Osteoblast (primary cell): ENCODE data around the gene BGN. TPM values are rescaled to one million over a fixed set of nuclear protein-coding genes. Genes with fewer than 3 reads are reported as not detected.

Experiments
- DNase-seq: peaks from one replicate; pipeline ENCODE4 v3.0.0; 2011; ENCODE audit warnings: low spot score, mixed read lengths; ENCODE audit not compliant: insufficient read length; ENCODE audit errors: missing footprints
- H2AFZ ChIP-seq: 2 replicates; pipeline ENCODE4 v1.6.0; 2011; ENCODE audit warnings: mild to moderate bottlenecking, low read length
- H3K27ac ChIP-seq: 2 replicates; pipeline ENCODE4 v1.5.1; 2011; ENCODE audit warnings: mild to moderate bottlenecking, low read depth, low read length, moderate library complexity
- H3K27me3 ChIP-seq: 2 replicates; pipeline ENCODE4 v1.6.0; 2012; ENCODE audit warnings: mild to moderate bottlenecking, control low read depth, inconsistent platforms, low read length, moderate library complexity; ENCODE audit not compliant: insufficient read depth
- H3K36me3 ChIP-seq: 2 replicates; pipeline ENCODE4 v1.5.1; 2011; ENCODE audit warnings: mild to moderate bottlenecking, low read length, control low read depth, moderate library complexity; ENCODE audit not compliant: insufficient read depth
- H3K4me1 ChIP-seq: 2 replicates; pipeline ENCODE4 v1.5.1; 2011; ENCODE audit warnings: mild to moderate bottlenecking, low read length, control low read depth, moderate library complexity; ENCODE audit not compliant: insufficient read depth
- H3K4me2 ChIP-seq: 2 replicates; pipeline ENCODE4 v1.6.0; 2011; ENCODE audit warnings: mild to moderate bottlenecking, low read length; ENCODE audit not compliant: insufficient read depth
- H3K4me3 ChIP-seq: fragments of 200-600 bp; sonication (generic); 3 replicates; pipeline ENCODE4 v1.5.1; 2012; ENCODE audit warnings: mild to moderate bottlenecking, low read length, inconsistent platforms; ENCODE audit not compliant: insufficient read depth
- H3K79me2 ChIP-seq: 2 replicates; pipeline ENCODE4 v1.6.0; 2012; ENCODE audit warnings: mild to moderate bottlenecking, low read length, control low read depth, inconsistent platforms; ENCODE audit not compliant: insufficient read depth
- H3K9me3 ChIP-seq: 2 replicates; pipeline ENCODE4 v1.5.1; 2011; ENCODE audit warnings: low read depth, low read length, control low read depth
- H4K20me1 ChIP-seq: 2 replicates; pipeline ENCODE4 v1.6.0; 2012; ENCODE audit warnings: mild to moderate bottlenecking, low read length, control low read depth; ENCODE audit not compliant: insufficient read depth
- CTCF ChIP-seq: IDR thresholded peaks from 2 replicates; pipeline ENCODE4 v1.5.1; 2011; ENCODE audit warnings: mild to moderate bottlenecking, low read depth, low read length, moderate library complexity; ENCODE audit errors: extremely low read depth
- total RNA-seq: library from RNA; depleted of rRNA; stranded (reverse); fragments of >200 nt; gene quantifications from 2 replicates; pipeline ENCODE4 v1.2.3, GENCODE V29; 2012

BGN gene
- total RNA-seq, 1 donor: 139 TPM

- Histone ChIP-seq H3K27ac (no peak overlapping the region), H3K36me3 (no peaks in the 10 kb centered on the region), H3K27me3 (peaks cover 18% of the 10 kb centered on the region), H3K79me2 (no peaks in the 10 kb centered on the region), H3K9me3 (no peaks in the 10 kb centered on the region), H4K20me1 (no peaks in the 10 kb centered on the region), H3K4me3 (no peak overlapping the region), H3K4me1 (no peaks in the 10 kb centered on the region), H2AFZ (no peak overlapping the region), H3K4me2 (no peak overlapping the region)
- no peak for DNase-seq
- TF ChIP-seq CTCF: no peak
Observed at GRCh38 chrX:153556767-153557166, 62.0 kb downstream of the BGN start.

- Histone ChIP-seq H4K20me1 (no peaks in the 10 kb centered on the region), H3K36me3 (no peaks in the 10 kb centered on the region), H3K27me3 (peaks cover 18% of the 10 kb centered on the region), H3K4me3 (no peak overlapping the region), H2AFZ (no peak overlapping the region), H3K4me1 (no peaks in the 10 kb centered on the region), H3K9me3 (no peaks in the 10 kb centered on the region), H3K27ac (no peak overlapping the region), H3K4me2 (no peak overlapping the region), H3K79me2 (no peaks in the 10 kb centered on the region)
- no peak for TF ChIP-seq CTCF
- no peak for DNase-seq
Observed at GRCh38 chrX:153557618-153558355, 63.0 kb downstream of the BGN start.

Other genes with a start within 250 kb of the BGN start
- not detected in 2 replicates for gene PNMA6F, start 173.2 kb upstream of the BGN start, total RNA-seq
- gene ZNF275, start 160.8 kb upstream of the BGN start, total RNA-seq: 11.2 and 12.1 TPM in 2 replicates
- gene PNMA6E, start 93.6 kb upstream of the BGN start, total RNA-seq: not detected in 2 replicates
- under 0.01 TPM in 1 of 2 replicates, not detected in the other for gene ZFP92, start 83.5 kb upstream of the BGN start, total RNA-seq
- gene TREX2, start 48.9 kb upstream of the BGN start, total RNA-seq: 3.3 and 3.5 TPM in 2 replicates
- gene HAUS7, start 24.4 kb upstream of the BGN start, total RNA-seq: 8.3 and 14.1 TPM in 2 replicates
- under 0.01 TPM in 1 of 2 replicates, not detected in the other for gene ATP2B3, start 22.7 kb downstream of the BGN start, total RNA-seq
- gene CCNQ, start 104.2 kb downstream of the BGN start, total RNA-seq: 29.3 and 33.0 TPM in 2 replicates
- gene DUSP9, start 152.2 kb downstream of the BGN start, total RNA-seq: under 0.01 TPM in 2 replicates
- 0.29 and 0.36 TPM in 2 replicates for gene PNCK, start 178.8 kb downstream of the BGN start, total RNA-seq
- 15.3 and 19.5 TPM in 2 replicates for gene SLC6A8, start 192.9 kb downstream of the BGN start, total RNA-seq
- 114 and 118 TPM in 2 replicates for gene BCAP31, start 229.4 kb downstream of the BGN start, total RNA-seq
- gene ABCD1, start 229.9 kb downstream of the BGN start, total RNA-seq: 14.1 and 16.3 TPM in 2 replicates